Ovary (tissue), 3 donors: ENCODE results near the gene GPRIN3.

ENCODE experiments used
- EP300 ChIP-seq: sonication (generic); formaldehyde crosslinking; IDR thresholded peaks from one replicate; pipeline ENCODE4 v1.6.1; 2017; ENCODE audit warnings: antibody characterized with exemption
- POLR2A ChIP-seq: fragments of 450-650 bp; IDR thresholded peaks from one replicate; pipeline ENCODE4 v1.6.1; 2017; ENCODE audit warnings: antibody characterized with exemption, mild to moderate bottlenecking, moderate library complexity
- TF ChIP-seq, protein P1 (sequence below), 3 donors: fragments of 450-650 bp in 2 of 3; fragments of 200-600 bp in 1 of 3; IDR thresholded peaks; one replicate each; pipeline versions ENCODE4 v1.5.1 to v1.8.0; 2016 to 2022; ENCODE audit warnings: antibody characterized with exemption in 3 of 3, mild to moderate bottlenecking in 1 of 3
- donor health status: DM: no; HTN: no; CAD: no.

DNA sequence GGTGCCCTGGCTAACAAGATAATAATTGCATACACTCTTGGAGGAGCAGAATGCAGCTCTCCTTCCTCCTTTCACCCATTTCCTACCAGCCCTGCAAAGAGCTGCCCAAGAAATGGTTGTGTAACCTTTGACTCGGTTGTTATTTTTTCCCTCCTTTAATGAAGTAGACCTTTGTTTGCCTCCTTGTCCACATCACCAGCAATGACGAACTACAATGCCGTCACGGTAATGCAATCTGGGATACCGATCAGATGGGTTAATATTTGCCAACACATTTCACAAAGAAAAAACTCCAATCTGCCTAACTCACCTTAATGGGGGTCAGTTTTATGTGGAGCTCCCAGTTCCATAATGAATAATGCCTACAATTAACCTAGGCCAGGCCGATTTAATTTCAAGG is 32.0 kb downstream of the GPRIN3 start:
- no peak for TF ChIP-seq POLR2A
- no peak for TF ChIP-seq EP300
- TF ChIP-seq, protein P1, sequence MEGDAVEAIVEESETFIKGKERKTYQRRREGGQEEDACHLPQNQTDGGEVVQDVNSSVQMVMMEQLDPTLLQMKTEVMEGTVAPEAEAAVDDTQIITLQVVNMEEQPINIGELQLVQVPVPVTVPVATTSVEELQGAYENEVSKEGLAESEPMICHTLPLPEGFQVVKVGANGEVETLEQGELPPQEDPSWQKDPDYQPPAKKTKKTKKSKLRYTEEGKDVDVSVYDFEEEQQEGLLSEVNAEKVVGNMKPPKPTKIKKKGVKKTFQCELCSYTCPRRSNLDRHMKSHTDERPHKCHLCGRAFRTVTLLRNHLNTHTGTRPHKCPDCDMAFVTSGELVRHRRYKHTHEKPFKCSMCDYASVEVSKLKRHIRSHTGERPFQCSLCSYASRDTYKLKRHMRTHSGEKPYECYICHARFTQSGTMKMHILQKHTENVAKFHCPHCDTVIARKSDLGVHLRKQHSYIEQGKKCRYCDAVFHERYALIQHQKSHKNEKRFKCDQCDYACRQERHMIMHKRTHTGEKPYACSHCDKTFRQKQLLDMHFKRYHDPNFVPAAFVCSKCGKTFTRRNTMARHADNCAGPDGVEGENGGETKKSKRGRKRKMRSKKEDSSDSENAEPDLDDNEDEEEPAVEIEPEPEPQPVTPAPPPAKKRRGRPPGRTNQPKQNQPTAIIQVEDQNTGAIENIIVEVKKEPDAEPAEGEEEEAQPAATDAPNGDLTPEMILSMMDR (IDR thresholded peaks at IDR 0.05) = no peak
